ENCODE measurements around the gene SLC38A8. TPM values are rescaled to one million over a fixed set of nuclear protein-coding genes. Genes with fewer than 3 reads are reported as not detected.

Gene SLC38A8
- total RNA-seq, 1 donor: not detected

DNA sequence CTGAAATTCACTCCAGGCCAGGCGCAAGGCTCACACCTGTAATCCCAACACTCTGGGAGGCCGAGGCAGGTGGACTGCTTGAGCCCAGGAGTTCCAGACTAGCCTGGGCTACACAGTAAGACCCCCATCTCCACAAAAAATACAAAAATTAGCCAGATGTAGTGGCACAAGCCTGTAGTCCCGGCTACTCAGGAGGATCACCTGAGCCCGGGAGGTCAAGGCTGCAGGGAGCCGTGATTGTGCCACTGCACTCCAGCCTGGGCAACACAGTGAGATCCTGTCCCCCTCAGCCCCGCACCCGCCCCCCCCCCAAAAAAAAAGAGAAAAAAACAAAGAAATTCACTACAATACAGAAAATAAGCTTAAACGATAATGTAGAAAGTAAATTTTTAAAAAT is 42.7 kb upstream of the SLC38A8 start:
- H3K79me2 ChIP-seq (ENCODE audit: insufficient read depth, low read length): no peaks in the 10 kb centered on the region
- no peak overlapping the region for H3K4me2 ChIP-seq (ENCODE audit: insufficient read depth, low read length)
- H2AFZ ChIP-seq (ENCODE audit: low read length): no peak overlapping the region
- no peak overlapping the region for H3K4me3 ChIP-seq (ENCODE audit: insufficient read depth, low read length)
- H3K27me3 ChIP-seq (ENCODE audit: insufficient read depth, low read length): no peaks in the 10 kb centered on the region
- H3K36me3 ChIP-seq (ENCODE audit: insufficient read depth, low read length): peaks cover 68% of the 10 kb centered on the region
- DNase-seq (ENCODE audit: insufficient read length, low spot score, missing footprints): no peak
- H3K27ac ChIP-seq (ENCODE audit: low read depth, low read length): no peak overlapping the region
- H3K9me3 ChIP-seq (ENCODE audit: low read depth, low read length): no peaks in the 10 kb centered on the region
- TF ChIP-seq, protein P1, sequence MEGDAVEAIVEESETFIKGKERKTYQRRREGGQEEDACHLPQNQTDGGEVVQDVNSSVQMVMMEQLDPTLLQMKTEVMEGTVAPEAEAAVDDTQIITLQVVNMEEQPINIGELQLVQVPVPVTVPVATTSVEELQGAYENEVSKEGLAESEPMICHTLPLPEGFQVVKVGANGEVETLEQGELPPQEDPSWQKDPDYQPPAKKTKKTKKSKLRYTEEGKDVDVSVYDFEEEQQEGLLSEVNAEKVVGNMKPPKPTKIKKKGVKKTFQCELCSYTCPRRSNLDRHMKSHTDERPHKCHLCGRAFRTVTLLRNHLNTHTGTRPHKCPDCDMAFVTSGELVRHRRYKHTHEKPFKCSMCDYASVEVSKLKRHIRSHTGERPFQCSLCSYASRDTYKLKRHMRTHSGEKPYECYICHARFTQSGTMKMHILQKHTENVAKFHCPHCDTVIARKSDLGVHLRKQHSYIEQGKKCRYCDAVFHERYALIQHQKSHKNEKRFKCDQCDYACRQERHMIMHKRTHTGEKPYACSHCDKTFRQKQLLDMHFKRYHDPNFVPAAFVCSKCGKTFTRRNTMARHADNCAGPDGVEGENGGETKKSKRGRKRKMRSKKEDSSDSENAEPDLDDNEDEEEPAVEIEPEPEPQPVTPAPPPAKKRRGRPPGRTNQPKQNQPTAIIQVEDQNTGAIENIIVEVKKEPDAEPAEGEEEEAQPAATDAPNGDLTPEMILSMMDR (IDR thresholded peaks at IDR 0.05; ENCODE audit: extremely low read depth, low read depth, low read length): no peak
- peaks cover 11% of the 10 kb centered on the region for H4K20me1 ChIP-seq (ENCODE audit: insufficient read depth, low read length)
- H3K4me1 ChIP-seq (ENCODE audit: insufficient read depth, low read length): no peaks in the 10 kb centered on the region

DNA sequence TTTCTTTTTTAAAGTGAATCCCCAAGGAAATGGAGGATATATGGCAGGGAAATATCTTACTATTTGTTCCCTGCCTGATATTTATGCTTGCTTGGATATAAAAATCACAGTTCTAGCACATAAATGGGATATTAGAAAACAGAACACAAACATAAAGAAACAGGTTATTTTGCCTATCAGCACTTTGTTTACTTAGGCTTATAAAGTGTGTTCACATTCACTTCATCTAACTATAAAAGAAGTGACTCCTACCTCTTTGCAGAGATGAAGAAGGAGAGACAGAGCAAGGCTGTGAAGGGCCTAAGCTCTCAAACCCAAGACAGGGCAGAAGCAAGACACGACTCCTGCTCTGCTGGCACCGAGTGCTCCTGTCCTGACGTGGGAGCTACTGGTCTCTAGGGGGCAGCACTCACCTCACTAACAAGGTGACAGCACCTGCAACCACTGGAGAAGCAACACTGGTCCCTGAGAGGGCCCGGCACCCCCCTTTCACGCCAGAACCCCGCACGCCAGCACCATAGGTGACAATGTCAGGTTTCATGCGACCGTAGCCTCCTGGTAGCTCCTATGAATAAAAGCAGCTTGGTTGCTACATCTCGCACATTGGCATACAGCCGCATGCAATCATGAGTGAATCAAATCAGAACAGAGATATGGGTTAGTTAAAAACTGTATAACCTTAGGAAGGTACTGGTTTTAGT is 42.1 kb upstream of the SLC38A8 start:
- Histone ChIP-seq H3K27me3 (ENCODE audit: insufficient read depth, low read length) (no peaks in the 10 kb centered on the region), H2AFZ (ENCODE audit: low read length) (no peak overlapping the region), H4K20me1 (ENCODE audit: insufficient read depth, low read length) (peaks cover 11% of the 10 kb centered on the region), H3K9me3 (ENCODE audit: low read depth, low read length) (no peaks in the 10 kb centered on the region), H3K4me3 (ENCODE audit: insufficient read depth, low read length) (no peak overlapping the region), H3K4me2 (ENCODE audit: insufficient read depth, low read length) (no peak overlapping the region), H3K4me1 (ENCODE audit: insufficient read depth, low read length) (no peaks in the 10 kb centered on the region), H3K27ac (ENCODE audit: low read depth, low read length) (no peak overlapping the region), H3K36me3 (ENCODE audit: insufficient read depth, low read length) (peaks cover 65% of the 10 kb centered on the region), H3K79me2 (ENCODE audit: insufficient read depth, low read length) (peaks cover 2% of the 10 kb centered on the region)
- TF ChIP-seq, protein P1 (IDR thresholded peaks at IDR 0.05; ENCODE audit: extremely low read depth, low read depth, low read length): peak; percentile 71
- peak; percentile 84 for DNase-seq (ENCODE audit: insufficient read length, low spot score, missing footprints)

DNA sequence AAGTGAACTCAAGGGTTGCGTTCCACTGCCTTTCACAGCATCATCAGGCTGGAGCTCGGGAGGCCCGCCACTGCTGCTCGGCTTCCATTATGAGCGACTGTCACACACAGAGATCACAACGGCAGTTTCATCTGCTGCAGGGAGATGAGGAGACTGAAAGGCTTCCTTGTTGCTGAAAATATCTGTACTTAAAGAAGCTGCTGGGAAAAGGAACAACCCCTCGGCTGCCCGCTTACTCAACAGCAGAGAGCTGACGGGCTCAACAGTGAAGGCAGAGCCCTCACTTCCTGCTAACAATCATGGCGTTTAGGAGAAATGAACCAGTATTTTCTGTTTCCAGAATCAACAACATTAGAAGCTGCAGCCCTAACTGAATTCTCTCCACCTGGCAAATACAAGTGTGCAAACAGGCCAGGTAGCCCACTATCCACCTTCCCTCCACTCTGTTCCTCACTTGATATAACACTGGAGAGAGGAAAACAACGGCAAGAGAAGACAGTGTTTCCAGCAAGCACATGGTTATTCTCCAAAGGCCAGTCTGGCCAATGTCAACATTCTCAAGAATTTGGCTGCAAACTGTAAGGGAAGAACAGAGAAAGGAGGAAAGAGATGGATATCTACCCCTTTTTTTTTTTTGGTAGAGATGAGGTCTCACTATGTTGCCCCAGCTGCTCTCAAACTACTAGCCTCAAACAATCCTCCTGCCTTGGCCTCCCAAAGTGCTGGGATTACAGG is 40.4 kb upstream of the SLC38A8 start:
- Histone ChIP-seq H4K20me1 (ENCODE audit: insufficient read depth, low read length) (peaks cover 8% of the 10 kb centered on the region), H3K27ac (ENCODE audit: low read depth, low read length) (no peak overlapping the region), H3K4me1 (ENCODE audit: insufficient read depth, low read length) (no peaks in the 10 kb centered on the region), H3K79me2 (ENCODE audit: insufficient read depth, low read length) (peaks cover 12% of the 10 kb centered on the region), H2AFZ (ENCODE audit: low read length) (no peak overlapping the region), H3K4me3 (ENCODE audit: insufficient read depth, low read length) (no peak overlapping the region), H3K9me3 (ENCODE audit: low read depth, low read length) (no peaks in the 10 kb centered on the region), H3K36me3 (ENCODE audit: insufficient read depth, low read length) (peaks cover 58% of the 10 kb centered on the region), H3K4me2 (ENCODE audit: insufficient read depth, low read length) (no peak overlapping the region), H3K27me3 (ENCODE audit: insufficient read depth, low read length) (no peaks in the 10 kb centered on the region)
- TF ChIP-seq, protein P1 (IDR thresholded peaks at IDR 0.05; ENCODE audit: extremely low read depth, low read depth, low read length): no peak
- DNase-seq (ENCODE audit: insufficient read length, low spot score, missing footprints): peak; percentile 29

DNA sequence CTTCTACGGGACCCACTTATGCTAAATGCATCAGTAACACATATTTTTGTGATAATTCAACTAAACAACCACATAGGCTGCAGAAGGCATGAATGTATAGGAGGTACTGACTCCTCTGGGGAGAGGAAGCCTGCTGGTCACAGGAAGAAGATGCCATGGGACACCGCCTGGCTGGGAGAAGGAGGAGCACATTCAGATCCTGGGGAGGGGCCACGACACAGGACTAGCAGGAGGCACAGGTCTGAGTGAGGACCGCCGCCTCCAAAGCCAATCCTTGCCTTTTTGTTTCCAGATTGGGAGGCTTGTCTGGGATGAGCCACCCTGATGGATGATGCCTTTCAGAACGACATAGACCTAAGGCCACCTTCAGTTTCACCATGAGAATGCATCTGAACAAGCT is 39.5 kb upstream of the SLC38A8 start:
- H4K20me1 ChIP-seq (ENCODE audit: insufficient read depth, low read length): peaks cover 8% of the 10 kb centered on the region
- H3K4me2 ChIP-seq (ENCODE audit: insufficient read depth, low read length): no peak overlapping the region
- H3K79me2 ChIP-seq (ENCODE audit: insufficient read depth, low read length): peaks cover 21% of the 10 kb centered on the region
- no peak overlapping the region for H3K4me3 ChIP-seq (ENCODE audit: insufficient read depth, low read length)
- TF ChIP-seq, protein P1 (IDR thresholded peaks at IDR 0.05; ENCODE audit: extremely low read depth, low read depth, low read length): no peak
- H2AFZ ChIP-seq (ENCODE audit: low read length): no peak overlapping the region
- no peak for DNase-seq (ENCODE audit: insufficient read length, low spot score, missing footprints)
- no peaks in the 10 kb centered on the region for H3K4me1 ChIP-seq (ENCODE audit: insufficient read depth, low read length)
- no peaks in the 10 kb centered on the region for H3K9me3 ChIP-seq (ENCODE audit: low read depth, low read length)
- no peak overlapping the region for H3K27ac ChIP-seq (ENCODE audit: low read depth, low read length)
- H3K27me3 ChIP-seq (ENCODE audit: insufficient read depth, low read length): no peaks in the 10 kb centered on the region
- peaks cover 54% of the 10 kb centered on the region for H3K36me3 ChIP-seq (ENCODE audit: insufficient read depth, low read length)

Data from osteoblast (primary cell).